GM12891 (cell line): ENCODE measurements around the gene SCLT1.

Experiments used
- DNase-seq: peaks from one replicate; pipeline ENCODE4 v3.0.0; 2011; ENCODE audit warnings: low spot score; ENCODE audit not compliant: insufficient read length
- FAIRE-seq: peaks from 2 replicates; lab custom pipeline; 2011; peaks lifted over from hg19 to GRCh38; lab: Jason Lieb, UNC
- PAX5 ChIP-seq: IDR thresholded peaks from 2 replicates; pipeline ENCODE4 v1.6.1; 2011; ENCODE audit warnings: low read length, moderate library complexity, mild to moderate bottlenecking; ENCODE audit not compliant: insufficient read depth, severe bottlenecking
- POLR2A ChIP-seq: IDR thresholded peaks from 2 replicates; pipeline ENCODE4 v1.6.1; 2011; ENCODE audit warnings: low read depth, low read length, control low read depth
- POLR2AphosphoS5 ChIP-seq: IDR thresholded peaks from 2 replicates; pipeline ENCODE4 v1.6.1; 2011; ENCODE audit warnings: low read depth, low read length, control low read depth
- POU2F2 ChIP-seq: IDR thresholded peaks from 2 replicates; pipeline ENCODE4 v1.6.1; 2011; ENCODE audit warnings: low read depth, mild to moderate bottlenecking, control low read depth, low read length, moderate library complexity
- SPI1 ChIP-seq: IDR thresholded peaks from 2 replicates; pipeline ENCODE4 v1.6.1; 2011; ENCODE audit warnings: low read depth, low read length, control low read depth
- TAF1 ChIP-seq: IDR thresholded peaks from 2 replicates; pipeline ENCODE4 v1.6.1; 2011; ENCODE audit warnings: low read depth, low read length, control low read depth

SCLT1 gene

DNA sequence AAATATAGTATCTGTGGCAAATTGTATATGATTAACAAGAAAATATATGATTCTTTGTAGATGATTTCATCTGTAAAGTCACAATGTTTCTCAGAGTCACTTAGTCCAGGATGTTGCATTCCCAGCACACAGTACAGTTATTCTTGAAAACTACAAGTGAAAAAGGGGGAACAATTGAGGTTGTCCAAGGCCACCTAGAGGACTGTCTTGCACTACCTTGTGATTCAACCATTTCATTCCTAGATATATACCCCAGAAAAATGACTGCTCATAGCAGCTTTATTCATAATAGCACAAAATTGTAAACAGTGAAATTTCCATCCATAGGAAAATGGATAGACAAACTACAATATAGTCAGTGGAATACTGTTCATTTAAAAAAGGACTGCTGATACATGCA, 18.6 kb upstream of the SCLT1 start:
- no peak for DNase-seq
- TF ChIP-seq TAF1, result no peak
- no peak for TF ChIP-seq POU2F2
- no peak for TF ChIP-seq PAX5
- no peak for TF ChIP-seq POLR2A
- no peak for TF ChIP-seq POLR2AphosphoS5
- no peak for TF ChIP-seq SPI1
- no peak for FAIRE-seq

DNA sequence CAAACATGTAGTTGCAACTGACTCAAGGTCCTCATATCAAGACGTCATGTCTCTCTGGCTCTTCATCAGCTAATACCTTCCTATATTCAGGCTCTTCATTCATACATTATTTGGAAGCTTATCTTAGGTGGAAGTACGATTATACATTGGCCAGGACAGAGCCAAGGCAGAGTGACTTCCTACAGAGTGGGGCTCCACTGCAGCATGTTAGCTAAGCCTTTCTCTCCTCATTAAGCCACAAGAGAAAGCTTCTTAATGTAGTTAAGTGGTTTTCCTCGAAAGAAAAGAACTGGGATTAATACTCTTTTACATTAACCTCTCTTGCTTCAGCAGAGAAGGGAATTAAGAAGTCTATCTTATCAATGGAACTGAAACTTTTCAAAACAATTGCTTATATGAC, 17.6 kb upstream of the SCLT1 start:
- TF ChIP-seq POLR2A (no peak), POLR2AphosphoS5 (no peak), PAX5 (no peak), SPI1 (no peak)
- DNase-seq (no peak), FAIRE-seq (no peak)

DNA sequence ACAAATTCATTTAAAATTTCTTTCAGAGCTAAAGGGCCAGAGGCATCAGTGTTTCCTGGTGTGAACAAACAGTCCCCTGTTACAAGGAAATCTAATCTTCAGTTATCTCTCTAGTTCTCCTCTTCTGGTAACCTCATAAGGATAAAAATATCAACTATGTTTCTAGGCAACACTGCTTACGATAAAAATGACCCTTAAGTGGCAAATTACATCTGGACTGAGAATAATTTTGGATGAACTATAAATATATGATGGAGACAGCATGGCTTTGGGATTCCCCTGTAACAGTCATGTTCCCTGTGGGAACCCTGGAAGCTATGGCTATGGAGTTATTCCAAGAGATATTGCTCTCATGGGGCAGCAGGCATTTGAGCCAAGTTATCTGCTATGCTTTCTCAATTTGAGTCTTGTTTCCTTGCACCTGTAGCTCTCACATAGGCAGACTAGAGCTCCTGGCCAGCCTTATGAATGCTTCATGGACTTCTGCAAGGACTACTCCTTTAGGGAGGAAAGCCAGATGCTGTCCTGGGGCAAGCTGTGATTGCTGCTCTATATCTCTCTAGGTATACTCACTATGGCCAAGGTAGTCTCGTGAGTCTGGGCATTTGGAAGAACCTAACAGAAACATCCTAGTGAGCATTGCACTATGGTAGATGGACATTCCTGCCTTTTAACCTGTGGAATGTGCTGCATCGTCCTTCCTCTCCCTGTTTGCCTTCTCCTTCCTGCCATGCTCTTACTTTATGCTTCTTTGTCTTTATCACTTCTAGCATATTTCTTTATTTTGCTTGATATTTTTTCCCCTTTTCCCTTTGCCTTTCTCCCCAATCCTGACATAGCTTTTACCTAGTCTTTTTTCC, 16.9 kb upstream of the SCLT1 start:
- DNase-seq, result no peak
- no peak for TF ChIP-seq TAF1
- TF ChIP-seq POLR2A, result no peak
- no peak for TF ChIP-seq SPI1
- TF ChIP-seq POU2F2, result no peak
- no peak for TF ChIP-seq POLR2AphosphoS5
- no peak for TF ChIP-seq PAX5
- no peak for FAIRE-seq

DNA sequence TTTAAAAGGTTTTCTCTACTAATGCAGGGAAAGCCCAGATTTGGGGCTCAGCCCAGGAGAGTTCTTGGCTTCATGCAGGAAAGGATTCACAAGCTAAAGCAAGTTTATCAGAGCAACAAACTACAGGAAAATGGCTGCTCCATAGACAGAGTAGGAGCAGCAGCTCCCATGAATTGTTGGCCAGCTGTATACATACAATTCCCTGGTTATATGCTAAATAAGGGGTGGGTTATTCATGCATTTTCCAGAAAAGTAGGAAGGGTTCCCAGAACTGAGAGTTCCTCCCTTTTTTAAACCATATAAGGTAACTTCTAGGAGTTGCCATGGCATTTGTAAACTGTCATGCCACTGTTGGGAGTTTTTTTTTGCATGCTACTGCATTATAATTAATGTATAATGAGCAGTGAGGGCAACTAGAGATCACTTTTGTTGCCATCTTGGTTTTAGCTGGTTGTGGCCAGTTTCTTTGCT, 5.2 kb upstream of the SCLT1 start:
- TF ChIP-seq TAF1 (no peak), POLR2AphosphoS5 (no peak), PAX5 (no peak), SPI1 (no peak)
- DNase-seq, result no peak
- FAIRE-seq, result no peak

DNA sequence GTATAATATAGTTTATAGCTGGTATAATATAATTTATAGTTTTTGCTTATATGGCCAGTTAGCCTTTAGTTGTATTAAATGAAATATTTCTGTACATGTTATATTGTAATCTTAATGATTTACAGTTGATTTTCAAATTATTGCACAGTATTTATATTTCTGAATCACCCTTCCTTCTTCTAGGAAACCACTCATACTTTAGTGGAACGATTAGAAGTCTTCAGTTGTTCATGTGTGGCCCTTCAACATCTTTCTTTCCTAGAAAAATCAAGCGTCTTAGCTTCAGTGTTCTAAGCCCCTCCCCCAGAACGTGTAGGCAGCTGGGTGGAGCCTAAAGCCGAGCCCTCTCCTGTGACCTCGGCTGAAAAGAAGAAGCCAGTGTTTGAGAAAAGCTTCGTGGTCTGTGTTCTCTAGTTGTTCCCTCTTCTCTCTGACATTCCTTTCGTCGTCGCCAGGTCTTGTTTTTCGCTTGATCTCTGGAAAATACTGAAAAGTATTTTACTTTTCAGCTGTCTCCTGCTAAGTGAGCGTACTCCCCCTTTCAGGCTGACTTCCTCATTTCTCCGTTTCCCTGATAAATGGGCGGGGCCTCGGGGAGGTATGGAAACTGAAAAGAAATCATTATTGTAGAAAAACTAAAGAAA, 2.6 kb upstream of the SCLT1 start, which contains the start of gene C4orf33:
C4orf33 (plus strand) TSS at position 342 of the 644 bp plus-strand sequence. CDS start 6,459 bp downstream, outside the sequence.
- FAIRE-seq, result peak; percentile 61
- peak; percentile 43 for DNase-seq
- peak; percentile 94 for TF ChIP-seq SPI1
- 0 out of 2 replicates have a peak, but pooled peaks have one; percentile 27 for TF ChIP-seq POU2F2
- TF ChIP-seq POLR2A, result peak; percentile 92
- TF ChIP-seq POLR2AphosphoS5, result peak; percentile 92
- peak; percentile 70; the same call in 1 of the 2 replicates for TF ChIP-seq TAF1
- no peak for TF ChIP-seq PAX5

DNA sequence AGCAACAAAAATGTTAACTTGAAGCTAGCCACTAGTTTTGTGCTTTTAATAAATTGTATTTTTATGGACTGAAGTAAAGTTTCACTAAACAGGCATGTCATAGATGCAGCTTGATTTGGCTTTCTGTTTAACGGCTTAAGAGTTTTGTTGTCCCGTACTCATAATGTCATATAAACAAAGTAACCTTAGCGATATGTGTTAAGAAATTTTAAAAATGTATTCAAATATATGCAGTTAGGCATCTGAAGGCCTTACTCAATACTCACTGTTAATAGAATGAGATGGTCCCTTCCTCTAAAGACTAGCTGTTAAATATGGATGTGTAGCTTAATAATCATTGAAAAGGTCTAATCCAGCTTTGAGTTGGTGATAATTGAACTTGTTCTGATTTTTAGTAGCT, 1.0 kb upstream of the SCLT1 start:
- TF ChIP-seq POLR2AphosphoS5, result no peak
- DNase-seq, result no peak
- FAIRE-seq, result no peak

DNA sequence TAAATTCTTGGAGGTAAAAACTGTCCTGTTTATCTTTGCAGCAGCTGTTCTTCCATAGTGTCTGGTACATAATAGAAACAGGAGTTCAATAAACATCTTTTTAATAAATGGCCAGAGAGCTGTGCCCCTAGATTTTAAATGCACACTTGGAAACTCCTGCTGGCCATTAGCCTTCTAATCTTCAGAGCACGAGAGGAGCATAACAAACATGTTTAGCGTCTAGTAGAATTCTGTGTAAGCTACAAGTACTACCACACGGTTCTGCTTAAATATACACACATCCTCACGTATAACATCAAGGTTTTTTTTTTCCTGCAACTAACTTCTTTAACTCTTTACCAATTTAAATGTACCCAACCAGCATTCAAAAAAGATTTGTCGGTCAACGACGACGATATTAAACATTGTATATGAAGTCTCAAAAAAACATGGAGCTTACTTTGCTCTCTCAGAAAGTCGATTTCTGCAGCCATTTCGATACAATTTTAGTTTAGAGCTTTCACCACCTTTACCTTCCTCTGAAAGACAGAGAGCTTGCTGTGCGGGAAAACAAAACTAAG, 628 bp downstream of the SCLT1 start:
- FAIRE-seq (no peak), DNase-seq (no peak)
- TF ChIP-seq PAX5 (no peak), POU2F2 (no peak), POLR2AphosphoS5 (no peak), TAF1 (no peak), SPI1 (no peak), POLR2A (no peak)

DNA sequence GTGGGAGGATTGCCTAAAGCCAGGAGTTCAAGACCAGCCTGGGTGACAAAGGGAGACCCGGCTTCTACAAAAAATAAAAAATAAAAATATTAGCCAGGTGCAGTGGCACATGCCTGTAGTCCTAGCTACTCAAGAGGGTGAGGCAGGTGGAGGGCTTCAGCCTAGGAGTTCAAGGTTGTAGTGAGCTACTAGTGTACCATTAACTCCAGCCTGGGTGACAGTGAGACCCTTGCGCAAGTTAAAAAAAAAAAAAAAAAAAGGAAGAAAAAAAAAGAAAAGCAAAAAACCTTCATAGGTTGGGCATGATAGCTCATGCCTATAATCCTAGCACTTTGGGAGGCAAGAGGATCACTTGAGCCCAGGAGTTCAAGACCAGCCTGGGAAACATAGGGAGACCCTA, 5.8 kb downstream of the SCLT1 start:
- FAIRE-seq (no peak), DNase-seq (no peak)
- TF ChIP-seq POLR2AphosphoS5 (no peak), POU2F2 (no peak), PAX5 (no peak), POLR2A (no peak), TAF1 (no peak), SPI1 (no peak)

DNA sequence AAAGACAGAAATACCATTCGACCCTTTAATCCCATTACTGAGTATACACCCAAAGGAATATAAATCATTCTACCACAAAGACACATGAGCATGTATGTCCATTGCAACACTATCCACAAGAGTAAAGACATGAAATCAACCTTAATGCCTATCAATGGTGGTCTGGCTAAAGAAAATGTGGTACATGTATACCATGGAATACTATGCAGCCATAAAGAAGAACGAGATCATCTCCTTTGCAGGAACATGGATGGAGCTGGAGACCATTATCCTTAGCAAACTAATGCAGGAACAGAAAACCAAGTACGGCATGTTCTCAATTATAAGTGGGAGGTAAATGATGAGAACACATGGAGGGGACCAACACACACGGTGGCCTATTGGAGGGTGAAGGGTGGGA, 7.9 kb downstream of the SCLT1 start:
- TF ChIP-seq POU2F2 (no peak), TAF1 (no peak), POLR2A (no peak), SPI1 (no peak), PAX5 (no peak)
- DNase-seq, result no peak
- no peak for FAIRE-seq
